NOMO-1 (cell line): Measurements from ENCODE around the gene GPR137.
"Not testable (repeated sequence)": the region's sequence is repeated elsewhere in the genome, so short reads cannot be mapped to it uniquely, and the experiment has no call there.

ENCODE experiments used
- DNase-seq, 2 experiments: peaks; one replicate each; lab custom pipeline; 2025; ENCODE audit not compliant: unreplicated experiment in 2 of 2; lab: John Stamatoyannopoulos, UW

GPR137 gene

GRCh38 chr11:64316672-64317324 lies 31.1 kb downstream of the GPR137 start:
- peak in 1 of 2 experiments; percentile 24 for DNase-seq

- DNase-seq, result peak; percentile 93 to 98
Observed at GRCh38 chr11:64317325-64317960, 31.8 kb downstream of the GPR137 start, which contains the start of gene TRMT112. Gene TRMT112 (minus strand): TSS chr11:64317559. CDS start chr11:64317526, 33 bp downstream.

- DNase-seq, result peak; percentile 98
Observed at GRCh38 chr11:64317961-64318765, 32.5 kb downstream of the GPR137 start, which contains the start of gene PRDX5. Gene PRDX5 (plus strand): TSS chr11:64318121. CDS start chr11:64318216, 95 bp downstream.

GRCh38 chr11:64318766-64319761 lies 33.4 kb downstream of the GPR137 start:
- DNase-seq, result peak; percentile 26 to 40

GRCh38 chr11:64320556-64320955 lies 34.9 kb downstream of the GPR137 start:
- no peak for DNase-seq

- no peak for DNase-seq
Observed at GRCh38 chr11:64321026-64321425, 35.4 kb downstream of the GPR137 start.

- no peak for DNase-seq
Observed at GRCh38 chr11:64321533-64321932, 35.9 kb downstream of the GPR137 start.

- no peak for DNase-seq
Observed at GRCh38 chr11:64322925-64323260, 37.2 kb downstream of the GPR137 start.

- DNase-seq, result no peak
Observed at GRCh38 chr11:64323373-64323772, 37.7 kb downstream of the GPR137 start.

- DNase-seq, result not testable (repeated sequence)
Observed at GRCh38 chr11:64323984-64324383, 38.3 kb downstream of the GPR137 start.

GRCh38 chr11:64324692-64325469 lies 39.2 kb downstream of the GPR137 start:
- DNase-seq, result no peak

GRCh38 chr11:64327375-64327774 lies 41.7 kb downstream of the GPR137 start:
- DNase-seq, result no peak

GRCh38 chr11:64327993-64328392 lies 42.3 kb downstream of the GPR137 start:
- DNase-seq, result no peak

- no peak for DNase-seq
Observed at GRCh38 chr11:64330888-64331287, 45.2 kb downstream of the GPR137 start.

- DNase-seq, result peak; percentile 82 to 87
Observed at GRCh38 chr11:64331569-64332371, 46.1 kb downstream of the GPR137 start.

GRCh38 chr11:64333556-64333955 lies 47.9 kb downstream of the GPR137 start:
- no peak for DNase-seq

- DNase-seq, result peak; percentile 95 to 96
Observed at GRCh38 chr11:64334764-64335735, 49.4 kb downstream of the GPR137 start.
